Muscle of leg (tissue), 11 donors: ENCODE data around the gene GGTA1. TPM values are rescaled to one million over a fixed set of nuclear protein-coding genes. Genes with fewer than 3 reads are reported as not detected.

ENCODE experiments used
- DNase-seq: peaks from one replicate; pipeline ENCODE4 v3.0.0; 2013
- H3K27ac ChIP-seq: one replicate; pipeline ENCODE4 v1.5.1; 2013; ENCODE audit warnings: mild to moderate bottlenecking, low read length, control low read depth
- H3K27me3 ChIP-seq: one replicate; pipeline ENCODE4 v1.6.1; 2013; ENCODE audit warnings: low read length; ENCODE audit not compliant: control insufficient read depth, insufficient read depth
- H3K36me3 ChIP-seq: one replicate; pipeline ENCODE4 v1.6.1; 2013; ENCODE audit warnings: low read length; ENCODE audit not compliant: control insufficient read depth, insufficient read depth
- H3K4me1 ChIP-seq: one replicate; pipeline ENCODE4 v1.6.1; 2013; ENCODE audit warnings: low read length; ENCODE audit not compliant: control insufficient read depth, insufficient read depth
- H3K4me3 ChIP-seq: one replicate; pipeline ENCODE4 v1.5.1; 2013; ENCODE audit warnings: low read length, control low read depth
- H3K9me3 ChIP-seq: replicated peaks from 2 replicates; pipeline ENCODE4 v1.6.1; 2013; ENCODE audit warnings: low read depth, low read length; ENCODE audit not compliant: control insufficient read depth
- WGBS: methylation state at CpG from one replicate; pipeline ENCODE4 v1.1.5; 2013; ENCODE audit warnings: missing lambda C conversion rate; ENCODE audit not compliant: insufficient coverage; 5-methylcytosine and 5-hydroxymethylcytosine counted together
- polyA plus RNA-seq, 8 donors: library from polyadenylated mRNA; unstranded; fragments of 120-200 nt; gene quantifications; one replicate each; pipeline versions ENCODE4 v1.2.1 to v1.2.3, GENCODE V29; 2013; ENCODE audit warnings: inconsistent platforms in 1 of 8, low replicate concordance in 1 of 8; ENCODE audit not compliant: insufficient read length in 8 of 8, insufficient read depth in 1 of 8
- total RNA-seq: library from RNA; stranded (reverse); fragments of 120-200 nt; gene quantifications from one replicate; pipeline ENCODE4 v1.2.4, GENCODE V29; 2013

The GGTA1 gene
- total and polyA plus RNA-seq, 9 donors = 8.6 to 14.7 (median 10.4) TPM

DNA sequence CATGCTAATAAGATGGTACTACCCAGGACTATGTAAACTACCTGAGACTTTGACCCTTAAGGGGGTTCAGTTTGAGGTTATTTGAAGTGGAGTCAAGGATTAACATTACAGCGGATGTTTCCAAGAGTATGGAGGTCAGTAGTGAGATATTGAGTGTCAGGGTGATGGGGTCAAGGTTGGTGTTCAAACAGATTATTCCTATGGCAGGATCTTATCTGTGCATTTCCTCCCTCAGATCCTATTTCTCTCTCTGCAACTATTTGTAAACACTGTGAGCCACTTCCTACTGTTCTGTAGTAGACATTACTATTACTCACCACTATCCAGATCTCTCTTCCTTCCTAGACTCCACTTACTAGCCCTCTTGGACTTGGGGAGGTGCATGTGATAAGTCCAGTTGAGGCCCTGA lies 75.6 kb downstream of the GGTA1 start:
- H3K9me3 ChIP-seq = no peaks in the 10 kb centered on the region
- no peak overlapping the region for H3K27ac ChIP-seq
- H3K36me3 ChIP-seq = no peaks in the 10 kb centered on the region
- no CpG with 5 or more reads among the region's 1 CpG for WGBS
- DNase-seq = no peak
- H3K27me3 ChIP-seq = no peaks in the 10 kb centered on the region
- H3K4me1 ChIP-seq = no peaks in the 10 kb centered on the region
- H3K4me3 ChIP-seq = no peak overlapping the region

- H3K9me3 ChIP-seq = no peaks in the 10 kb centered on the region
- WGBS = 70% methylated on average over 3 of the region's 3 CpGs
These were observed 87.7 kb downstream of the GGTA1 start for GRCh38 chr9:121411993-121412392.

DNA sequence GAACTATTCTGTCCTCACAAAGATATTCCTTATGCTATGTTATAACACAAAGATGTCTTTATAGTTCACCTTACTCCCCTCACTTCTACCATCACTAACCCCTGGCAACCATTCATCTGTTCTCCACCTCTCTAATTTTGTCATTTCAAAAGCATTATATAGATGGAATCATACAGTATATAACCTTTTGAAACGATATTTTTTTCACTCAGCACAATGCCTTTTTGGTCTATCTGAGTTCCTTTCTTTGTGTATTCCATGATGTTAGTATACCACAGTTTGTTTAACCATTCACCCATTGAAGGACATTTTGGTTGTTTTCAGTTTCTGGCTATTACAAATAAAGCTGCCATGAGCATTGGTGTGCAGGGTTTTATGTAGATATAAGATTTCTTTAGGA lies 93.7 kb downstream of the GGTA1 start:
- Histone ChIP-seq H3K9me3 (no peaks in the 10 kb centered on the region), H3K27me3 (no peaks in the 10 kb centered on the region), H3K4me1 (no peaks in the 10 kb centered on the region), H3K36me3 (no peaks in the 10 kb centered on the region), H3K4me3 (no peak overlapping the region), H3K27ac (no peak overlapping the region)
- no CpG with 5 or more reads among the region's 1 CpG for WGBS
- DNase-seq = no peak

More at GRCh38 chr9:121411993-121412392, 87.7 kb downstream of the GGTA1 start:
- H3K4me3 ChIP-seq = no peak overlapping the region
- no peaks in the 10 kb centered on the region for H3K27me3 ChIP-seq
- DNase-seq = no peak
- H3K36me3 ChIP-seq = no peaks in the 10 kb centered on the region
- no peaks in the 10 kb centered on the region for H3K4me1 ChIP-seq
- no peak overlapping the region for H3K27ac ChIP-seq

Other genes starting within 250 kb of the GGTA1 start
- 422 TPM for gene GSN, start 231.7 kb downstream of the GGTA1 start, total RNA-seq
- gene GSN, start 231.7 kb downstream of the GGTA1 start, polyA plus RNA-seq = 100 to 1,000 TPM; 269 to 367 (median 304) TPM
- gene STOM, start 129.6 kb downstream of the GGTA1 start, total RNA-seq = 69.7 TPM
- gene STOM, start 129.6 kb downstream of the GGTA1 start, polyA plus RNA-seq = 10 to 100 TPM; 51.7 to 94.5 (median 76.7) TPM
- 26.3 TPM for gene DAB2IP, start 151.8 kb upstream of the GGTA1 start, total RNA-seq
- gene DAB2IP, start 151.8 kb upstream of the GGTA1 start, polyA plus RNA-seq = 10 to 100 TPM; 30.9 to 49.0 (median 40.1) TPM